HG03432 (cell line): ENCODE data around the gene FAF1.
"Not testable (repeated sequence)": the region's sequence is repeated elsewhere in the genome, so short reads cannot be mapped to it uniquely, and the experiment has no call there.

Experiments used
- ATAC-seq: cut with Tn5 transposase; IDR thresholded peaks from one replicate; pipeline ENCODE4 v1.9.1; 2021; ENCODE audit warnings: mild to moderate bottlenecking, moderate library complexity; ENCODE audit not compliant: unreplicated experiment

FAF1 gene

GRCh38 chr1:50959913-50960844 lies at the start of gene FAF1:
Gene FAF1, minus strand, starts transcription at chr1:50960267. Its CDS starts 456 bp downstream, at chr1:50959811.
- ATAC-seq = peak; percentile 92

- ATAC-seq = no peak
Measured at GRCh38 chr1:51009381-51009780, 49.3 kb upstream of the FAF1 start.

- not testable (repeated sequence) for ATAC-seq
Measured at GRCh38 chr1:51005549-51005948, 45.5 kb upstream of the FAF1 start.

- no peak for ATAC-seq
Measured at GRCh38 chr1:51002516-51002915, 42.4 kb upstream of the FAF1 start.

GRCh38 chr1:51000651-51001050 lies 40.6 kb upstream of the FAF1 start:
- ATAC-seq = peak; percentile 48

- peak; percentile 75 for ATAC-seq
Measured at GRCh38 chr1:51000160-51000559, 40.1 kb upstream of the FAF1 start.

GRCh38 chr1:50999375-50999774 lies 39.3 kb upstream of the FAF1 start:
- ATAC-seq = not testable (repeated sequence)

GRCh38 chr1:50996083-50996482 lies 36.0 kb upstream of the FAF1 start:
- ATAC-seq = no peak

- no peak for ATAC-seq
Measured at GRCh38 chr1:50995651-50996050, 35.6 kb upstream of the FAF1 start.

- ATAC-seq = no peak
Measured at GRCh38 chr1:50994997-50995396, 34.9 kb upstream of the FAF1 start.

- ATAC-seq = no peak
Measured at GRCh38 chr1:50993645-50994044, 33.6 kb upstream of the FAF1 start.

GRCh38 chr1:50992532-50993318 lies 32.7 kb upstream of the FAF1 start:
- no peak for ATAC-seq

GRCh38 chr1:50989694-50990093 lies 29.6 kb upstream of the FAF1 start:
- ATAC-seq = no peak

- no peak for ATAC-seq
Measured at GRCh38 chr1:50986653-50987052, 26.6 kb upstream of the FAF1 start.

- ATAC-seq = no peak
Measured at GRCh38 chr1:50985094-50985493, 25.0 kb upstream of the FAF1 start.

GRCh38 chr1:50983219-50983802 lies 23.2 kb upstream of the FAF1 start:
- ATAC-seq = no peak

GRCh38 chr1:50982611-50983010 lies 22.5 kb upstream of the FAF1 start:
- no peak for ATAC-seq

- ATAC-seq = no peak
Measured at GRCh38 chr1:50981741-50982140, 21.7 kb upstream of the FAF1 start.

- ATAC-seq = no peak
Measured at GRCh38 chr1:50980505-50980904, 20.4 kb upstream of the FAF1 start.

- no peak for ATAC-seq
Measured at GRCh38 chr1:50979937-50980336, 19.9 kb upstream of the FAF1 start.
